SK-MEL-5 (cell line): ENCODE results near the gene KCNK7. TPM values are rescaled to one million over a fixed set of nuclear protein-coding genes. Genes with fewer than 3 reads are reported as not detected.

Experiments used
- small RNA-seq, 2 experiments: library from RNA; depleted of rRNA; stranded (forward); fragments of <200 nt; gene quantifications; one replicate each; pipeline ENCODE3, GENCODE V24; 2014
- total RNA-seq: library from RNA; depleted of rRNA; stranded (reverse); fragments of >200 nt; shearing (Covaris generic); gene quantifications from 2 replicates; pipeline ENCODE4 v1.2.3, GENCODE V29; 2014; rRNA removed

Gene KCNK7
- total RNA-seq, 1 experiment from 2014 or later, result not detected

Small RNAs within 50 kb of the gene (small RNA-seq; reads per million reads assigned to genes)
- 0 reads per million in 2 experiments for gene AP001362.1
- gene MIR4690, result 0 reads per million in 2 experiments

Other genes with a start within 250 kb of the KCNK7 start
- gene TIGD3, start 241.0 kb downstream of the KCNK7 start, total RNA-seq, result 0.88 and 1.0 TPM in 2 replicates
- gene SLC25A45, start 213.2 kb downstream of the KCNK7 start, total RNA-seq, result 3.4 and 4.6 TPM in 2 replicates
- gene FRMD8, start 209.2 kb downstream of the KCNK7 start, total RNA-seq, result 36.4 and 37.5 TPM in 2 replicates
- gene NEAT1, start 173.0 kb downstream of the KCNK7 start, total RNA-seq, result 13.3 and 17.2 TPM in 2 replicates
- 1,469 and 1,846 TPM in 2 replicates for gene MALAT1, start 96.8 kb downstream of the KCNK7 start, total RNA-seq
- gene SCYL1, start 70.7 kb downstream of the KCNK7 start, total RNA-seq, result 57.8 and 64.9 TPM in 2 replicates
- gene LTBP3, start 37.4 kb downstream of the KCNK7 start, total RNA-seq, result 1.8 and 2.0 TPM in 2 replicates
- 26.5 and 32.4 TPM in 2 replicates for gene ZNRD2, start 25.3 kb downstream of the KCNK7 start, total RNA-seq
- 12.2 and 13.2 TPM in 2 replicates for gene FAM89B, start 23.3 kb downstream of the KCNK7 start, total RNA-seq
- 14.3 and 15.6 TPM in 2 replicates for gene EHBP1L1, start 19.7 kb downstream of the KCNK7 start, total RNA-seq
- 19.3 and 23.4 TPM in 2 replicates for gene MAP3K11, start 18.4 kb upstream of the KCNK7 start, total RNA-seq
- gene PCNX3, start 20.0 kb upstream of the KCNK7 start, total RNA-seq, result 10.4 and 11.3 TPM in 2 replicates
- 13.7 and 15.8 TPM in 2 replicates for gene SIPA1, start 42.3 kb upstream of the KCNK7 start, total RNA-seq
- gene RELA, start 67.1 kb upstream of the KCNK7 start, total RNA-seq, result 16.6 and 26.1 TPM in 2 replicates
- gene KAT5, start 116.5 kb upstream of the KCNK7 start, total RNA-seq, result 37.8 and 42.0 TPM in 2 replicates
- 35.1 and 37.4 TPM in 2 replicates for gene RNASEH2C, start 125.0 kb upstream of the KCNK7 start, total RNA-seq
- 19.7 and 20.0 TPM in 2 replicates for gene AP5B1, start 185.2 kb upstream of the KCNK7 start, total RNA-seq
- not detected in 2 replicates for gene OVOL1, start 191.3 kb upstream of the KCNK7 start, total RNA-seq
- 0.08 and 0.18 TPM in 2 replicates for gene SNX32, start 238.2 kb upstream of the KCNK7 start, total RNA-seq